GM12892 (cell line): ENCODE measurements around the gene ZFP69.
A peak's percentile ranks its signal among the peaks of the same experiment; 100 is the strongest.
"Not testable (repeated sequence)": the region's sequence is repeated elsewhere in the genome, so short reads cannot be mapped to it uniquely, and the experiment has no call there.

ENCODE experiments used
- DNase-seq: peaks from one replicate; pipeline ENCODE4 v3.0.0; 2011; ENCODE audit not compliant: insufficient read length
- FAIRE-seq: peaks from 2 replicates; lab custom pipeline; 2011; peaks lifted over from hg19 to GRCh38; lab: Jason Lieb, UNC
- POLR2A ChIP-seq: IDR thresholded peaks from 2 replicates; pipeline ENCODE4 v1.6.1; 2011; ENCODE audit warnings: low read depth, low read length, control low read depth
- POLR2AphosphoS5 ChIP-seq: IDR thresholded peaks from 2 replicates; pipeline ENCODE4 v1.6.1; 2011; ENCODE audit warnings: low read depth, low read length, control low read depth
- TAF1 ChIP-seq: IDR thresholded peaks from 2 replicates; pipeline ENCODE4 v1.6.1; 2011; ENCODE audit warnings: low read depth, mild to moderate bottlenecking, control low read depth, low read length, borderline replicate concordance

The ZFP69 gene

GRCh38 chr1:40454873-40455272 is 22.2 kb upstream of the ZFP69 start:
- TF ChIP-seq POLR2A = no peak
- no peak for TF ChIP-seq POLR2AphosphoS5
- TF ChIP-seq TAF1 = no peak
- FAIRE-seq (no peak), DNase-seq (no peak)

- DNase-seq = no peak
- no peak for FAIRE-seq
- TF ChIP-seq POLR2A (no peak), TAF1 (no peak), POLR2AphosphoS5 (no peak)
These were observed 14.0 kb upstream of the ZFP69 start for GRCh38 chr1:40462956-40463590.

GRCh38 chr1:40469327-40469726 is 7.8 kb upstream of the ZFP69 start:
- TF ChIP-seq POLR2AphosphoS5 = no peak
- no peak for TF ChIP-seq POLR2A
- no peak for TF ChIP-seq TAF1
- FAIRE-seq = no peak

GRCh38 chr1:40475268-40475667 is 1.8 kb upstream of the ZFP69 start:
- no peak for TF ChIP-seq TAF1
- no peak for TF ChIP-seq POLR2A
- no peak for TF ChIP-seq POLR2AphosphoS5
- DNase-seq (no peak), FAIRE-seq (no peak)

More at GRCh38 chr1:40469327-40469726, 7.8 kb upstream of the ZFP69 start:
- no peak for DNase-seq

GRCh38 chr1:40477678-40478053 is 576 bp downstream of the ZFP69 start:
- TF ChIP-seq POLR2A (no peak), POLR2AphosphoS5 (no peak), TAF1 (no peak)
- FAIRE-seq (no peak), DNase-seq (peak; percentile 11)

GRCh38 chr1:40478276-40478675 is 1.2 kb downstream of the ZFP69 start:
- FAIRE-seq (no peak), DNase-seq (no peak)
- TF ChIP-seq TAF1 = no peak
- TF ChIP-seq POLR2AphosphoS5 = no peak

- TF ChIP-seq TAF1 (no peak), POLR2AphosphoS5 (no peak), POLR2A (no peak)
- FAIRE-seq = no peak
- no peak for DNase-seq
These were observed 2.1 kb downstream of the ZFP69 start for GRCh38 chr1:40479156-40479555.

GRCh38 chr1:40495315-40495903 is 18.3 kb downstream of the ZFP69 start:
- TF ChIP-seq POLR2AphosphoS5 = no peak
- no peak for TF ChIP-seq POLR2A
- no peak for TF ChIP-seq TAF1
- DNase-seq = no peak
- no peak for FAIRE-seq

GRCh38 chr1:40502651-40503050 is 25.6 kb downstream of the ZFP69 start:
- DNase-seq, FAIRE-seq: not testable (repeated sequence)

GRCh38 chr1:40507973-40508372 is 30.9 kb downstream of the ZFP69 start:
- TF ChIP-seq POLR2AphosphoS5 (no peak), POLR2A (no peak), TAF1 (no peak)
- no peak for DNase-seq
- no peak for FAIRE-seq

GRCh38 chr1:40508375-40509341 is 31.6 kb downstream of the ZFP69 start, which contains the start of gene EXO5:
EXO5 (plus strand) TSS chr1:40508767; CDS start chr1:40514545, 5,778 bp downstream.
- peak; percentile 69 for DNase-seq
- peak; percentile 89 for FAIRE-seq
- peak; percentile 60; the same call in 1 of the 2 replicates for TF ChIP-seq TAF1
- peak; percentile 88 for TF ChIP-seq POLR2A
- peak; percentile 69 for TF ChIP-seq POLR2AphosphoS5

- TF ChIP-seq TAF1 (no peak), POLR2AphosphoS5 (no peak), POLR2A (no peak)
- DNase-seq (no peak), FAIRE-seq (no peak)
These were observed 42.4 kb downstream of the ZFP69 start for GRCh38 chr1:40519517-40519916.
